GM19438 (cell line): ENCODE results near the gene OSBPL7.

ENCODE experiments used
- ATAC-seq: cut with Tn5 transposase; IDR thresholded peaks from one replicate; pipeline ENCODE4 v1.9.1; 2021; ENCODE audit warnings: low read depth; ENCODE audit not compliant: unreplicated experiment

OSBPL7 gene

GRCh38 chr17:47829870-47830269, 8.3 kb upstream of the OSBPL7 start:
- ATAC-seq, result no peak

DNA sequence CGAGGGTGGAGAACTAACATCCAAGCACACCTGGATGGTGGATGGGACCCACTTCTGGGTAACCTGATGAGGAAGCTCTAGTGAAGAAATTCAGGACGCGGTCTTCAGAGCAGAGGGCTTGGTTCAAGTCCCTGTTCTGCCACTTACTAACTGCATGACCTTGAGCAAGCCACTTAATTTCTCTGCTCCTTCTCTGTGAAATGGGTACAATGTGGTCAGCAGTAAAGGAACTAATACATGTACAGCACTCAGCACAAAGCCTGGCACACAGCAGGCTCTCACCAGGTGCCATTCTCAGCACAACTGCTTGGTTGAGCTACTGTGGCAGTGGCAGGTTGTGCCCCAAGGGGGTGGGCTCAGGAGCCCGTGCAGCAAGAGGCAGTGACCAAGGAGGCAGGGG, 1.9 kb upstream of the OSBPL7 start:
- no peak for ATAC-seq

- no peak for ATAC-seq
These were observed 1.2 kb upstream of the OSBPL7 start for GRCh38 chr17:47822785-47823184.

- ATAC-seq, result no peak
These were observed 567 bp downstream of the OSBPL7 start for GRCh38 chr17:47821031-47821423.

GRCh38 chr17:47820033-47820789, 1.4 kb downstream of the OSBPL7 start:
- ATAC-seq, result no peak

GRCh38 chr17:47819475-47819874, 2.1 kb downstream of the OSBPL7 start:
- no peak for ATAC-seq

GRCh38 chr17:47818002-47818695, 3.4 kb downstream of the OSBPL7 start:
- no peak for ATAC-seq

- ATAC-seq, result no peak
These were observed 4.6 kb downstream of the OSBPL7 start for GRCh38 chr17:47816947-47817346.

DNA sequence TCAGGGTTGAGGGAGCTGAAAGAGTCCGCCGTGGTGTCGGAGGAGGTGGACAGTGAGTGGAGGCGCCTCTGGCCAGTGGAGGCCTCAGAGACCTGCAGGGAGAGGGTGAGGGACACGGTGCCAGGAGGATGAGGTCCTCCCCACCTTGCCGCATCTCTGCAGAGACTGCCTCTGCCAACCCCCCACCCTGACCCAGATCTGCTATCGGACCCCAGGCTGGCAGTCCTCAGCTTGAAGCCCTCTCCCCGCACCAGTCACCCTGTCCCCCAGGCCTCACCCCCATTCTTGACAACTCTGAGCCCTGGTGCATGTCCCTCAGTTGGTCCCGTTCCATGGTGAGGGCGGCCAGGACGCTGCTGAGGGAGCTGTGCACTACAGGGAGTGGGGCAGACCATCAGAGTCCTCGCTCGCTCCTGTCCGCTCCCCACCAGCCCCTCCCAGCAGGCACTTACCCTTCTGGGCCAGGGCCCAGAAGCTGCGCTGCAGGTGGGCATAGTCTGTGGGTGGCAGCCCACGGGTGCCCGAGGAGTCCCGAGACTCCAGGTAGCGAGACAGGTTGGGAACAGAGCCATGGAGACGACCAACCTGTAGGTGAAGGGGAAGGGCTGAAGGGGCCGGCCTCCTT, 5.4 kb downstream of the OSBPL7 start:
- ATAC-seq, result no peak

DNA sequence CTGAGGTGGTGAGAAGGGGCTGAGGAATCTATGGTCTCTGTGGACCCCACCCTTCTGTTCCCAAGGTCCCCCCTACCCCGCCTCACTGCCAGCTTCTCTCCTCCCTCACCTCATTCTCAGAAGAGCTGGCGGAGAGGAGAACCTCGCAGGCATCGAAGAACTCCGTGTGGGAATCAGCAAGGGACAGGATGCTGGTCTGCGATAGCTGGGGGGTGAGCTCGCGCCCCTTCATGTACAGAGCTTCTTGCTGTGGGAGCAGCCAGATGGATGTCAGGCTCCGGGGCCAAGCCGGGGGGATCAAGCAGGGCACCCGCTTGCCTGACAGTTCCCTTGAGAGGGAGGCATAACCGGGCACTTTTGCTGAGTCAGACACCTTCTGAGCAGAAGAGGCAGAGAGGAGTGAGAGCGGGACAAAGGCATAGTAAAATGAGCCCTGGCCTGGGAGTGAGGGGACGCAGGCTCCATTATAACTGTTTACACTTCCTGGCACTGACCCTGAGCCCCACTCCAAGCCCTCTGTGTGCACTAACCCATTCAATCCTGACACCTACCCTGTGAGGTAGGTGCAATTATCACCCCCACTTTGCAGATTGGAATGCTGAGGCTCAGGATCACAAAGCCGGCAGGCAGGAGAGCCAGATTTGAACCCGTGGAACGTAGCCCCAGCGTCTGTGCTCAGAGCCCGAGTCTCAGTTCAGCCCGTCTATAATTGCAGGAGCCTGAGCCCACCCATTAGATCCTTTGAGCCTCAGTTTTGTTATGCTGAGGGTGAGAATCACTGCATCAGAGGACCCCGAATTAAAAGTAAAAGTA, 6.3 kb downstream of the OSBPL7 start:
- no peak for ATAC-seq

GRCh38 chr17:47813512-47814031, 8.0 kb downstream of the OSBPL7 start:
- no peak for ATAC-seq

DNA sequence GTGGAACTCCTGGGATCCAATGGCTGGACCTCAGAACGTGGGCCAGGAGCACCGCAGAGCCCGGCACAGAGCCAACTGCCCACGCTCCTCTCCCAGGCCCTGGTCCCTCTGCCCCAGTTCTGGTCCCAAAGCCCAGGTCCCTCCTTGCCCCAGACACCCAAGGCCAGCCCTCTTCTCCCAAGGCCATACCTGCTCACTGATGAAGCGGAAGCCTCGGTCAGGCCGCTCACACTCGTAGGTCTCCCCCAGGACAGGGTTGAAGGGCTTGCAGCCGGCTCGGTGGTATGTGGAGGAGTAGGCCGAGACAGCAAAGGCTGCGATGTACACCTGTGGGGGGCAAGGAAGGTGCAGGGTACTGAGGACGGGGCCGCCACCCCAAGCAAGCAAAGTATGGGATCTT, 8.5 kb downstream of the OSBPL7 start:
- ATAC-seq, result no peak

GRCh38 chr17:47812146-47812920, 9.3 kb downstream of the OSBPL7 start:
- ATAC-seq, result no peak

GRCh38 chr17:47811709-47812108, 9.9 kb downstream of the OSBPL7 start:
- ATAC-seq, result no peak

DNA sequence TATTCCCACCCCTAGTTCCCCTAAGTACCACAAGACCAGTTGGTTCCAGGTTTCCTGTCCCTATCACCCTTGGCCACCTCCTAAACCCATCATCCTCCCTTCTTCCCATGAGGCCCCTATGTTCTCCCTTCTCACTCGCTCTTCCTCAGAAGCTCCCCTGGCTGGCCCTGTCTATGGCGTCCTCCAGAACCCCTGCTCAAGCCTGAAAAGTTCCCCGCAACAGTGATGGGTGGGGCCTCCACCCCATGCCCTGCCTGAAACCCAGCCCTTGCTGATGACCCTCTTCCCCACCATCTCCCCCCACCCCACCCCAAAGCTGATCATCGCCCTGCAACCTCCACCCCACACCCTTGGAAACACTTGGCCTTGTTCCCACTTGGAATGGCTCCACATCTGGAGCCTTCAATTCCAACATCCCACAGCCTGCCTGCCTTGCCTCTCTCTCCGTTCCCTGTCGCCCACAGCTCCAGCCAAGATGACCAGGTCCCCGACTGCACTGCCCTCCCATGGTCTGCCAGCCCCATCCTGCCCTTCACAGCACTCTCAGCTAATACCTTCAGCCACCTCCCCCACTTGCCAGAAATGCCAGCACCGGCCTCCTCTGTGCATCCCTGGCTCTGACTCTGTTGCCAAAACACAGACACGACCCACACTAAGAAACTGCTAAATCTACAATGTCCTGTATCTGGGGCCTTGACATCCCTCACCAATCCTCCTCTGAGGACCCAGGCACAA, 10.5 kb downstream of the OSBPL7 start:
- no peak for ATAC-seq

DNA sequence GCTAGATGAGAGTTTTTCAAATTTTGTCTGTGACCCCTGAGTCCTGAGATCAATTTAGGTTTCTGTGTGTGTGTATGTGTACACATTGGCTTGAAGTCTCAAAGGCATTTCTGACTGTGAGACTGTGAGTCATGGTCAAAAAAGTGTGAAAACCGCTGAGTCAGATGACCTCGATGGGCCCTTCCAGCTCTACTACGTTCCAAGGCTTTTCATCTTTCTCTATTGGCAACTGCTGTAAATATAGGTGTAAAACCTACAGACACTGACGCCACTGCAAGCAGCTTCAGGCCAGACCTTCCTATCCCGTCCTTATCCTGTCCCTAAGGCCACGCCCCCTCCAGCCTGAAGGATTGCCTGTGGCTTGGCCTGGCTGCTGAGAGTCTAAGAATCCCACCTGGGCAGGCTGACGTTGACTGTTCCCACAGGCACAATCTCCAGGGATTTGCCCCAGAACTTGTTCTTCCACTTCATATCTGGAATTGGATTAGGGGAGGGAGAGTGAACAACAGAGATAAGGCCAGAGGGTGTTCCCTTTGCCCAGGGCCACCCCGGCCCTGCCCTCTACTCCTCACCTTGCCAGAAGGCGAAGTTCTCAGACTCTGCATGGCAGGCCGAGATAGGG, 11.3 kb downstream of the OSBPL7 start:
- no peak for ATAC-seq

DNA sequence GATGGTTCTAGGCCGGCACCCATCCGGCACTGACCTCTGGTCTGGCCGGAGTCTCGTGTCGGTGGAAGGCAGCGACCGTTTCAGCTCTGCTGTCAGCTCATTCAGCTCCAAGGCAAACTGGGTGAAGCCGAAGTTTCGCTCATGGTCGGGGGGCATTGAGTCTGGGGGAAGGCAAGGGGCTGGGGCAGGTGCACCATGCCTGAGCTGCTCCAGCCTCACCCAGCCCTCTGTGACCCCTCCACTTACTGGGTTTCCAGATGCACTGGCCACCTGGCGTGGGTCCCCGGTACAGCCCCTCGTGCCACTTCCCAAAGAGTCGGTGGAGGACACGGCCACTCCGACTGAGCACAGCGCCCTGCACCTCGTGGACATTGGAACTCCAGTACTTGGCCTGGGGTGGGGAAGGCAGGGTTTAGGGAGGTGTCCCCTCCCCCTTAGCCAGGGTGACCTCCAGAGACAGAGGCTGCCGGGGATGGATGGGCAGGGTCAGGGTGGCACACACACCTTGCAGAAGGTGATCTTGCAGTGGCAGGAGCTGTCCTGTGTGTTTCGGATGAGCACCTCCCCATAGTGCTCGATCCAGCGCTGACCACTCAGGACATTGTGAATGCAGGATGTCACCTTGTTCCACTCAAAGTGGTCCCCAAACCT, 12.6 kb downstream of the OSBPL7 start:
- ATAC-seq, result no peak

DNA sequence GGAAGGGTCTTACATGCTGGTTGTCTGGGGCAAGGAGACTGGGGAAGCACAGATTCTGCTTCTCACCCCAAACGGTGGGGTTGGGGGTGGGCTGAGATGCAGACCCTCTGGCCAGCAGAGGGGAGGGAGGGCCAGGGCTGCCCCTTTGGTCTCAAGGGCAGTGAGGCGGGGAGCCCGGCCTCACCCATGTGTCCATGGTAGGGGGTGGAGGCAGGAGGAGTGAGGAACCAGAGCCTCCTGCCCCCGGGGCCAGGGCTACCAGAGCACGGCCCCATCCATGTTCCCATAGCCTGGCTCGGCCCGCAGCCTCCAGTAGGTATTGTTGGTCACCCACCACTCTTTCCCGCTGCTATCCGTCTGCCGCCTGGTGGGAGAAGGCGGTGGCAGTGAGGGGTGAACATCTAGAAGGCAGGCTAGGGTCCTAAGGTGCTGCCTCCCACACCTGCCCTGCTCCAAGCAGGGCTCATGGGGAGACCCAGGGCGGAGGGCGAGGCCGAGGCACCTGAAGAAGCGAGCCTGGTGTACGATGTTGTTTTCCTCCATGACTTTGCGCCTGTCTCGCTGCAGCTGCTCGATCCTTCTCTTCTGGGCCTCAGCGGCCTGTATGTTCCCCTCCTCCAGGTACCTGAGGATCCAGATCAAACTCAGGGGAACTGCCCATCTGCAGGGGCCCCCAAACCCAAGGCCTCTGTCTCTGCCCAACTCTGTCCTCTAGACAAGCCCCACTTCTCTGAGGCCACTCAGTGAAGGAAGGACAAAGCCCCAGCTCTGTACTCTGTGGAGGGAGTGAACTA, 13.4 kb downstream of the OSBPL7 start:
- ATAC-seq, result no peak
